NCI-H446 (cell line): ENCODE data around the gene CD248.
"Not testable (repeated sequence)": the region's sequence is repeated elsewhere in the genome, so short reads cannot be mapped to it uniquely, and the experiment has no call there.

Source experiments
- DNase-seq, 2 experiments: peaks; one replicate each; lab custom pipeline; 2025; lab: John Stamatoyannopoulos, UW

Gene CD248

GRCh38 chr11:66313321-66314185 is 3.3 kb downstream of the CD248 start:
- no peak for DNase-seq

- peak; percentile 95 to 98 for DNase-seq
Observed at GRCh38 chr11:66312549-66313320, 4.1 kb downstream of the CD248 start.

GRCh38 chr11:66311965-66312548 is 4.8 kb downstream of the CD248 start:
- DNase-seq: peak; percentile 91

GRCh38 chr11:66311470-66311964 is 5.3 kb downstream of the CD248 start:
- no peak for DNase-seq

GRCh38 chr11:66310803-66311440 is 5.9 kb downstream of the CD248 start:
- not testable (repeated sequence) for DNase-seq

GRCh38 chr11:66310324-66310723 is 6.5 kb downstream of the CD248 start:
- no peak for DNase-seq

GRCh38 chr11:66309475-66309874 is 7.4 kb downstream of the CD248 start:
- no peak for DNase-seq

- DNase-seq: no peak
Observed at GRCh38 chr11:66302656-66303055, 14.2 kb downstream of the CD248 start.

- no peak for DNase-seq
Observed at GRCh38 chr11:66299186-66299585, 17.7 kb downstream of the CD248 start.

GRCh38 chr11:66297610-66298009 is 19.2 kb downstream of the CD248 start:
- DNase-seq: no peak

GRCh38 chr11:66294626-66295620 is 21.9 kb downstream of the CD248 start:
- no peak for DNase-seq

GRCh38 chr11:66293777-66294625 is 22.8 kb downstream of the CD248 start:
- DNase-seq: no peak

- DNase-seq: no peak
Observed at GRCh38 chr11:66293352-66293751, 23.5 kb downstream of the CD248 start.

GRCh38 chr11:66292543-66293332 is 24.1 kb downstream of the CD248 start:
- DNase-seq: no peak

GRCh38 chr11:66291706-66292542 is 24.9 kb downstream of the CD248 start, which contains the start of gene TMEM151A:
TMEM151A (plus strand) TSS chr11:66291894; CDS start chr11:66292014, 120 bp downstream.
- DNase-seq: peak in 1 of 2 experiments; percentile 28

GRCh38 chr11:66291303-66291705 is 25.5 kb downstream of the CD248 start:
- no peak for DNase-seq

GRCh38 chr11:66290330-66290621 is 26.6 kb downstream of the CD248 start:
- DNase-seq: no peak
